Activated T-cell treated with anti-CD3 and anti-CD28 coated beads for 1 hour (primary cell): ENCODE measurements around the gene SCML1.

ENCODE experiments used
- DNase-seq: peaks from one replicate; pipeline ENCODE4 v3.0.0-alpha.2; 2020; ENCODE audit warnings: low read depth

SCML1 gene

GRCh38 chrX:17788956-17789562, 51.8 kb downstream of the SCML1 start:
- no peak for DNase-seq

GRCh38 chrX:17792826-17793225, 55.5 kb downstream of the SCML1 start:
- no peak for DNase-seq

- no peak for DNase-seq
Observed at GRCh38 chrX:17798921-17799320, 61.6 kb downstream of the SCML1 start.

GRCh38 chrX:17801431-17801830, 64.1 kb downstream of the SCML1 start:
- no peak for DNase-seq

GRCh38 chrX:17802756-17803155, 65.5 kb downstream of the SCML1 start:
- DNase-seq: no peak

- no peak for DNase-seq
Observed at GRCh38 chrX:17803449-17803848, 66.2 kb downstream of the SCML1 start.
